K562 (cell line): ENCODE data around the gene HSD17B3. TPM values are rescaled to one million over a fixed set of nuclear protein-coding genes. Genes with fewer than 3 reads are reported as not detected.

Source experiments
- CEBPG ChIP-seq, 3 experiments: fragments of 200-800 bp in 1 of 3; sonication (Bioruptor generic) in 1 of 3; sonication (generic) in 1 of 3; formaldehyde crosslinking in 1 of 3; IDR thresholded peaks in 2 of 3; conservative IDR thresholded peaks in 1 of 3; 2 replicates each; pipeline versions ENCODE4 v1.6.1 to v1.8.0; 2016 to 2022; ENCODE audit warnings: missing compliant biosample characterization in 2 of 3, missing genetic modification characterization in 2 of 3, mild to moderate bottlenecking in 1 of 3, missing genetic modification reagents in 1 of 3
- ELF1 ChIP-seq: fragments of 200-800 bp; sonication (Bioruptor generic); IDR thresholded peaks from 2 replicates; pipeline ENCODE4 v1.6.1; 2016; ENCODE audit warnings: missing genetic modification characterization, missing compliant biosample characterization
- NUFIP1 ChIP-seq: fragments of 450-650 bp; IDR thresholded peaks from 2 replicates; pipeline ENCODE4 v1.6.1; 2018; ENCODE audit not compliant: partially characterized antibody
- ZBTB8A ChIP-seq: fragments of 450-650 bp; IDR thresholded peaks from 2 replicates; pipeline ENCODE4 v1.6.1; 2018; ENCODE audit warnings: mild to moderate bottlenecking, moderate library complexity; ENCODE audit not compliant: partially characterized antibody
- polyA plus RNA-seq, 8 experiments: library from polyadenylated mRNA; depleted of rRNA in 4 of 8; stranded (reverse) in 5 of 8; unstranded in 3 of 8; fragments of >200 nt; fragmentation: Nextera tagmentation in 2 of 8; fragmentation: Illumina TruSeq in 1 of 8; extraction: Ambion mirVana in 2 of 8; extraction: Trizol in 1 of 8; gene quantifications; 2 replicates each; pipeline versions ENCODE4 v1.2.1 to v1.2.3, GENCODE V29; 2011 to 2014; ENCODE audit warnings: inconsistent platforms in 1 of 8, missing spikeins in 1 of 8
- total RNA-seq, 7 experiments: library from RNA; depleted of rRNA in 6 of 7; stranded (reverse); fragments of >200 nt in 6 of 7; fragmentation: Illumina TruSeq in 2 of 7; extraction: Trizol in 2 of 7; gene quantifications; 2 replicates each; pipeline versions ENCODE4 v1.2.1 to v1.2.3, GENCODE V29; 2011 to 2021; ENCODE audit warnings: low replicate concordance in 1 of 7
- TF ChIP-seq, protein P1 (sequence below): fragments of 250-450 bp; sonication (Bioruptor Pico); IDR thresholded peaks from 2 replicates; pipeline ENCODE4 v1.4.0; 2020; ENCODE audit warnings: mild to moderate bottlenecking, moderate library complexity
- TF ChIP-seq, protein P2 (sequence below), 2 experiments: fragments of 200-800 bp in 1 of 2; sonication (Bioruptor generic) in 1 of 2; sonication (generic) in 1 of 2; formaldehyde crosslinking in 1 of 2; IDR thresholded peaks in 1 of 2; conservative IDR thresholded peaks in 1 of 2; 2 replicates each; pipeline versions ENCODE4 v1.5.0 to v1.6.1; 2016 to 2020; ENCODE audit warnings: missing compliant biosample characterization in 1 of 2, missing genetic modification characterization in 1 of 2, missing genetic modification reagents in 1 of 2
- TF ChIP-seq, protein P3 (sequence below): fragments of 250-450 bp; sonication (Bioruptor Pico); IDR thresholded peaks from 2 replicates; pipeline ENCODE4 v1.4.0; 2020; ENCODE audit warnings: mild to moderate bottlenecking, moderate library complexity

HSD17B3 gene
- total and polyA plus RNA-seq, 9 of the 15 experiments (the other 6 are each of a cell fraction or from before 2014, with no cell fraction given), result not detected

DNA sequence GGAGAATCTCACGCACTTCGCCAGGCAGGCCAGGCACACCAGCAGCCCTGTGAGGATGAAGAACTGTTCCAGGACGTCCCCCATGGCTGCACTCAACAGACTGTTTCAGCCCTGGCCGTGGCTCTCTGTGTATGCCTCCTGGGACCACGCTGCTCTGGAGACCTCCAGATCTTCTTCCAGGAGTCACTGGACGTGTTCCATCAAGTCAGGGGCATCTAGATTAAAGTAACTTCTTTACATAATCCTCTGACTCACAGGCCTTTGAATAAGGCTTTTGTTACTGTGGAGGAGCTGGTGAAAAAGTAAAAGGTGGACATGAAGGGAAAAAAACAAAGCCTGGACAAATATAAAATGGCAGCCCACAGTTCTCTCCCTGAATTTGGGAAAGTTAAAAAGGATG, at the start of gene HSD17B3 (continued):
- TF ChIP-seq, protein P1, sequence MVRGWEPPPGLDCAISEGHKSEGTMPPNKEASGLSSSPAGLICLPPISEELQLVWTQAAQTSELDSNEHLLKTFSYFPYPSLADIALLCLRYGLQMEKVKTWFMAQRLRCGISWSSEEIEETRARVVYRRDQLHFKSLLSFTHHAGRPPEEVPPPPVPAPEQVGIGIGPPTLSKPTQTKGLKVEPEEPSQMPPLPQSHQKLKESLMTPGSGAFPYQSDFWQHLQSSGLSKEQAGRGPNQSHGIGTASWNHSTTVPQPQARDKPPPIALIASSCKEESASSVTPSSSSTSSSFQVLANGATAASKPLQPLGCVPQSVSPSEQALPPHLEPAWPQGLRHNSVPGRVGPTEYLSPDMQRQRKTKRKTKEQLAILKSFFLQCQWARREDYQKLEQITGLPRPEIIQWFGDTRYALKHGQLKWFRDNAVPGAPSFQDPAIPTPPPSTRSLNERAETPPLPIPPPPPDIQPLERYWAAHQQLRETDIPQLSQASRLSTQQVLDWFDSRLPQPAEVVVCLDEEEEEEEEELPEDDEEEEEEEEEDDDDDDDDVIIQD (CRISPR knock-in tag), result no peak
- TF ChIP-seq NUFIP1 (no peak), ELF1 (tag) (no peak), CEBPG (CRISPR knock-in tag; IDR thresholded peaks at IDR 0.05) (no peak), CEBPG (tag; conservative IDR thresholded peaks at IDR 0.05 in 1 of 2, IDR thresholded peaks at IDR 0.05 in 1 of 2) (no peak), ZBTB8A (no peak)
- TF ChIP-seq, protein P2, sequence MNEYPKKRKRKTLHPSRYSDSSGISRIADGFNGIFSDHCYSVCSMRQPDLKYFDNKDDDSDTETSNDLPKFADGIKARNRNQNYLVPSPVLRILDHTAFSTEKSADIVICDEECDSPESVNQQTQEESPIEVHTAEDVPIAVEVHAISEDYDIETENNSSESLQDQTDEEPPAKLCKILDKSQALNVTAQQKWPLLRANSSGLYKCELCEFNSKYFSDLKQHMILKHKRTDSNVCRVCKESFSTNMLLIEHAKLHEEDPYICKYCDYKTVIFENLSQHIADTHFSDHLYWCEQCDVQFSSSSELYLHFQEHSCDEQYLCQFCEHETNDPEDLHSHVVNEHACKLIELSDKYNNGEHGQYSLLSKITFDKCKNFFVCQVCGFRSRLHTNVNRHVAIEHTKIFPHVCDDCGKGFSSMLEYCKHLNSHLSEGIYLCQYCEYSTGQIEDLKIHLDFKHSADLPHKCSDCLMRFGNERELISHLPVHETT (CRISPR knock-in tag; conservative IDR thresholded peaks at IDR 0.05 in 1 of 2, IDR thresholded peaks at IDR 0.05 in 1 of 2), result no peak
- TF ChIP-seq, protein P3, sequence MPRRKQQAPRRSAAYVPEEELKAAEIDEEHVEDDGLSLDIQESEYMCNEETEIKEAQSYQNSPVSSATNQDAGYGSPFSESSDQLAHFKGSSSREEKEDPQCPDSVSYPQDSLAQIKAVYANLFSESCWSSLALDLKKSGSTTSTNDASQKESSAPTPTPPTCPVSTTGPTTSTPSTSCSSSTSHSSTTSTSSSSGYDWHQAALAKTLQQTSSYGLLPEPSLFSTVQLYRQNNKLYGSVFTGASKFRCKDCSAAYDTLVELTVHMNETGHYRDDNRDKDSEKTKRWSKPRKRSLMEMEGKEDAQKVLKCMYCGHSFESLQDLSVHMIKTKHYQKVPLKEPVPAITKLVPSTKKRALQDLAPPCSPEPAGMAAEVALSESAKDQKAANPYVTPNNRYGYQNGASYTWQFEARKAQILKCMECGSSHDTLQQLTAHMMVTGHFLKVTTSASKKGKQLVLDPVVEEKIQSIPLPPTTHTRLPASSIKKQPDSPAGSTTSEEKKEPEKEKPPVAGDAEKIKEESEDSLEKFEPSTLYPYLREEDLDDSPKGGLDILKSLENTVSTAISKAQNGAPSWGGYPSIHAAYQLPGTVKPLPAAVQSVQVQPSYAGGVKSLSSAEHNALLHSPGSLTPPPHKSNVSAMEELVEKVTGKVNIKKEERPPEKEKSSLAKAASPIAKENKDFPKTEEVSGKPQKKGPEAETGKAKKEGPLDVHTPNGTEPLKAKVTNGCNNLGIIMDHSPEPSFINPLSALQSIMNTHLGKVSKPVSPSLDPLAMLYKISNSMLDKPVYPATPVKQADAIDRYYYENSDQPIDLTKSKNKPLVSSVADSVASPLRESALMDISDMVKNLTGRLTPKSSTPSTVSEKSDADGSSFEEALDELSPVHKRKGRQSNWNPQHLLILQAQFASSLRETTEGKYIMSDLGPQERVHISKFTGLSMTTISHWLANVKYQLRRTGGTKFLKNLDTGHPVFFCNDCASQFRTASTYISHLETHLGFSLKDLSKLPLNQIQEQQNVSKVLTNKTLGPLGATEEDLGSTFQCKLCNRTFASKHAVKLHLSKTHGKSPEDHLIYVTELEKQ (CRISPR knock-in tag), result no peak
